Keratinocyte (primary cell): ENCODE data around the gene PLAU. TPM values are rescaled to one million over a fixed set of nuclear protein-coding genes. Genes with fewer than 3 reads are reported as not detected.

Experiments used
- DNase-seq: peaks from one replicate; pipeline ENCODE4 v3.0.0-alpha.2; 2011; ENCODE audit warnings: low read depth, missing footprints, low spot score
- FAIRE-seq: peaks from 2 replicates; lab custom pipeline; 2011; peaks lifted over from hg19 to GRCh38; lab: Jason Lieb, UNC
- H2AFZ ChIP-seq: 2 replicates; pipeline ENCODE4 v1.6.0; 2012; ENCODE audit warnings: low read length, control low read depth, inconsistent platforms; ENCODE audit not compliant: control insufficient read depth
- H3K27ac ChIP-seq: 2 replicates; pipeline ENCODE4 v1.5.1; 2011; ENCODE audit warnings: low read length; ENCODE audit not compliant: control insufficient read depth, insufficient read depth
- H3K27me3 ChIP-seq: 3 replicates; pipeline ENCODE4 v1.6.0; 2011; ENCODE audit warnings: low read length; ENCODE audit not compliant: control insufficient read depth, insufficient read depth; ENCODE audit errors: extremely low read depth
- H3K36me3 ChIP-seq, 2 experiments: 2 replicates in 1 of 2; 3 replicates in 1 of 2; pipeline ENCODE4 v1.5.1; 2011; ENCODE audit warnings: low read length in 2 of 2, mild to moderate bottlenecking in 1 of 2; ENCODE audit not compliant: control insufficient read depth in 2 of 2, insufficient read depth in 2 of 2; ENCODE audit errors: extremely low read depth in 1 of 2
- H3K4me1 ChIP-seq: 3 replicates; pipeline ENCODE4 v1.5.1; 2011; ENCODE audit warnings: low read length; ENCODE audit not compliant: control insufficient read depth, insufficient read depth; ENCODE audit errors: extremely low read depth
- H3K4me2 ChIP-seq: 3 replicates; pipeline ENCODE4 v1.6.0; 2011; ENCODE audit warnings: low read depth, low read length; ENCODE audit not compliant: control insufficient read depth, insufficient read depth; ENCODE audit errors: extremely low read depth
- H3K4me3 ChIP-seq, 3 experiments: fragments of 200-600 bp in 1 of 3; sonication (generic) in 1 of 3; 2 replicates in 2 of 3; 3 replicates in 1 of 3; pipeline ENCODE4 v1.5.1; 2011 to 2016; ENCODE audit warnings: low read length in 3 of 3, mild to moderate bottlenecking in 3 of 3, control low read depth in 2 of 3, inconsistent platforms in 1 of 3, low read depth in 1 of 3, mixed read lengths in 1 of 3, mixed run types in 1 of 3, moderate library complexity in 1 of 3; ENCODE audit not compliant: control insufficient read depth in 2 of 3, insufficient read depth in 2 of 3; ENCODE audit errors: extremely low read depth in 1 of 3
- H3K79me2 ChIP-seq: 2 replicates; pipeline ENCODE4 v1.6.0; 2012; ENCODE audit warnings: low read length; ENCODE audit not compliant: control insufficient read depth, insufficient read depth
- H3K9ac ChIP-seq: 3 replicates; pipeline ENCODE4 v1.6.0; 2011; ENCODE audit warnings: low read length; ENCODE audit not compliant: control insufficient read depth, insufficient read depth; ENCODE audit errors: extremely low read depth
- H3K9me1 ChIP-seq: 3 replicates; pipeline ENCODE4 v1.6.0; 2011; ENCODE audit warnings: low read length; ENCODE audit not compliant: control insufficient read depth, insufficient read depth; ENCODE audit errors: extremely low read depth
- H3K9me3 ChIP-seq: 2 replicates; pipeline ENCODE4 v1.5.1; 2012; ENCODE audit warnings: low read depth, low read length; ENCODE audit not compliant: control insufficient read depth
- H4K20me1 ChIP-seq: 3 replicates; pipeline ENCODE4 v1.6.0; 2011; ENCODE audit warnings: low read length; ENCODE audit not compliant: control insufficient read depth, insufficient read depth; ENCODE audit errors: extremely low read depth
- CTCF ChIP-seq, 3 experiments: IDR thresholded peaks in 1 of 3; conservative IDR thresholded peaks in 1 of 3; optimal IDR thresholded peaks in 1 of 3; 2 replicates in 2 of 3; 3 replicates in 1 of 3; pipeline versions ENCODE3 to v1.5.1; 2011; ENCODE audit warnings: low read length in 3 of 3, mild to moderate bottlenecking in 3 of 3, moderate library complexity in 2 of 3, control low read depth in 1 of 3, inconsistent platforms in 1 of 3; ENCODE audit not compliant: insufficient read depth in 2 of 3; ENCODE audit errors: extremely low read depth in 1 of 3
- EZH2 ChIP-seq: IDR thresholded peaks from one replicate; pipeline ENCODE4 v1.6.1; 2012; ENCODE audit warnings: inconsistent platforms, mild to moderate bottlenecking, low read length, moderate library complexity
- dilution Hi-C: fragments of 300-500 bp; cut with MboI; formaldehyde crosslinking; loops from one replicate; pipeline ENCODE4 v1.7.0; 2020; ENCODE audit warnings: low sequenced_read_pairs; ENCODE audit not compliant: extremely low pct_ligation_motif_present
- polyA plus RNA-seq, 5 experiments: library from polyadenylated mRNA; depleted of rRNA in 3 of 5; stranded (reverse) in 3 of 5; stranded (forward) in 1 of 5; unstranded in 1 of 5; fragments of >200 nt; gene quantifications; 1 replicate in 1 of 5; 2 replicates in 3 of 5; 3 replicates in 1 of 5; pipeline versions ENCODE4 v1.2.1 to v1.2.3, GENCODE V29; 2011 to 2012; ENCODE audit warnings: missing spikeins in 2 of 5, low read depth in 1 of 5, low replicate concordance in 1 of 5

Gene PLAU
- polyA plus RNA-seq, 1 donor (not counting 4 experiments of a cell fraction or from before 2014, with no cell fraction given) = 262 TPM

GRCh38 chr10:73866621-73867020, 44.3 kb upstream of the PLAU start:
- Histone ChIP-seq H2AFZ (no peak overlapping the region), H3K27ac (no peak overlapping the region), H3K27me3 (no peaks in the 10 kb centered on the region), H3K9ac (no peak overlapping the region), H3K4me3 (no peak overlapping the region), H3K9me1 (no peaks in the 10 kb centered on the region), H4K20me1 (no peaks in the 10 kb centered on the region), H3K9me3 (no peaks in the 10 kb centered on the region), H3K4me2 (no peak overlapping the region), H3K79me2 (peaks cover 8% of the 10 kb centered on the region), H3K36me3 (peaks cover 20 to 30% of the 10 kb centered on the region in 2 experiments), H3K4me1 (no peaks in the 10 kb centered on the region)
- DNase-seq (no peak), FAIRE-seq (no peak)
- dilution Hi-C loops = no loop called here
- TF ChIP-seq EZH2 (no peak), CTCF (optimal IDR thresholded peaks at IDR 0.05 in 1 of 3, IDR thresholded peaks at IDR 0.05 in 1 of 3, conservative IDR thresholded peaks at IDR 0.05 in 1 of 3; ENCODE audit: extremely low read depth in 1 of 3, insufficient read depth in 2 of 3, low read length in 3 of 3) (no peak)

GRCh38 chr10:73867126-73867807, 43.7 kb upstream of the PLAU start:
- no peaks in the 10 kb centered on the region for H3K4me1 ChIP-seq
- no peak overlapping the region for H3K4me2 ChIP-seq
- FAIRE-seq (no peak), DNase-seq (no peak)
- no peaks in the 10 kb centered on the region for H3K9me1 ChIP-seq
- H4K20me1 ChIP-seq = no peaks in the 10 kb centered on the region
- no peak overlapping the region for H3K9ac ChIP-seq
- H3K9me3 ChIP-seq = no peaks in the 10 kb centered on the region
- H2AFZ ChIP-seq = no peak overlapping the region
- no peak overlapping the region for H3K27ac ChIP-seq
- peaks cover 8% of the 10 kb centered on the region for H3K79me2 ChIP-seq
- peaks cover 20 to 29% of the 10 kb centered on the region in 2 experiments for H3K36me3 ChIP-seq
- no peak overlapping the region for H3K4me3 ChIP-seq
- no peak for TF ChIP-seq CTCF (optimal IDR thresholded peaks at IDR 0.05 in 1 of 3, IDR thresholded peaks at IDR 0.05 in 1 of 3, conservative IDR thresholded peaks at IDR 0.05 in 1 of 3; ENCODE audit: extremely low read depth in 1 of 3, insufficient read depth in 2 of 3, low read length in 3 of 3)
- TF ChIP-seq EZH2 = no peak
- no peaks in the 10 kb centered on the region for H3K27me3 ChIP-seq
- dilution Hi-C loops = no loop called here
